Activated naive CD4-positive, alpha-beta T cell treated with anti-CD3 and anti-CD28 coated beads, Interleukin-2, amount 50 U/mL, for 24 hours (primary cell): ENCODE data around the gene ARSJ.
A peak's percentile ranks its signal among the peaks of the same experiment; 100 is the strongest.

Experiments used
- H3K27ac Mint-ChIP-seq: one replicate; pipeline ENCODE4 v1.8.0; 2021; ENCODE audit warnings: mild to moderate bottlenecking, mixed read lengths
- H3K27me3 Mint-ChIP-seq: one replicate; pipeline ENCODE4 v1.8.0; 2021; ENCODE audit warnings: mixed read lengths
- H3K36me3 Mint-ChIP-seq: one replicate; pipeline ENCODE4 v1.8.0; 2021; ENCODE audit warnings: mixed read lengths
- H3K4me1 Mint-ChIP-seq: one replicate; pipeline ENCODE4 v1.8.0; 2021; ENCODE audit warnings: mixed read lengths
- H3K4me3 Mint-ChIP-seq: one replicate; pipeline ENCODE4 v1.8.0; 2021; ENCODE audit warnings: mild to moderate bottlenecking, mixed read lengths
- H3K9me3 Mint-ChIP-seq: one replicate; pipeline ENCODE4 v1.8.0; 2021; ENCODE audit warnings: mixed read lengths

The ARSJ gene

DNA sequence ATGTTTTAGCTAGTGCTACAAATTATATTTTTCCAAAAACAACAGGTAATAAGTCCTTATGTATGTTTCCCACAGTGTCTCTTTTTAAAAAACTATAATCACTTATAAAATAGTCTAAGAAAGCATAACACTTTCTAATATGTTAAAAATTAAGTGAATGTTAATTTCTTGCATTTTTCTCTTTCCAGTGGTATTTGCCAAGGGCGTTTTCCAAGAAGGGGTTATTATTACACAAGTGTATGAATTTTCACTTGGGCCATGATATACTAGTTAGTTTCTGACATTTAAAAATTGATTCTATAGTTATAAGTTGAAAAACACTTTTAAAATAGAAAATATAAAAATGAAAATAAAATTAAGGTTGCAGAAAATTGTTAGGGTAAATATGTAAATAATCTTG is 74.6 kb downstream of the ARSJ start:
- peaks cover 72% of the 10 kb centered on the region for H3K4me1 Mint-ChIP-seq
- peak overlapping the region; percentile 41 for H3K27ac Mint-ChIP-seq
- H3K27me3 Mint-ChIP-seq = no peaks in the 10 kb centered on the region
- H3K4me3 Mint-ChIP-seq = no peak overlapping the region
- H3K9me3 Mint-ChIP-seq = no peaks in the 10 kb centered on the region
- peaks cover 1% of the 10 kb centered on the region for H3K36me3 Mint-ChIP-seq

DNA sequence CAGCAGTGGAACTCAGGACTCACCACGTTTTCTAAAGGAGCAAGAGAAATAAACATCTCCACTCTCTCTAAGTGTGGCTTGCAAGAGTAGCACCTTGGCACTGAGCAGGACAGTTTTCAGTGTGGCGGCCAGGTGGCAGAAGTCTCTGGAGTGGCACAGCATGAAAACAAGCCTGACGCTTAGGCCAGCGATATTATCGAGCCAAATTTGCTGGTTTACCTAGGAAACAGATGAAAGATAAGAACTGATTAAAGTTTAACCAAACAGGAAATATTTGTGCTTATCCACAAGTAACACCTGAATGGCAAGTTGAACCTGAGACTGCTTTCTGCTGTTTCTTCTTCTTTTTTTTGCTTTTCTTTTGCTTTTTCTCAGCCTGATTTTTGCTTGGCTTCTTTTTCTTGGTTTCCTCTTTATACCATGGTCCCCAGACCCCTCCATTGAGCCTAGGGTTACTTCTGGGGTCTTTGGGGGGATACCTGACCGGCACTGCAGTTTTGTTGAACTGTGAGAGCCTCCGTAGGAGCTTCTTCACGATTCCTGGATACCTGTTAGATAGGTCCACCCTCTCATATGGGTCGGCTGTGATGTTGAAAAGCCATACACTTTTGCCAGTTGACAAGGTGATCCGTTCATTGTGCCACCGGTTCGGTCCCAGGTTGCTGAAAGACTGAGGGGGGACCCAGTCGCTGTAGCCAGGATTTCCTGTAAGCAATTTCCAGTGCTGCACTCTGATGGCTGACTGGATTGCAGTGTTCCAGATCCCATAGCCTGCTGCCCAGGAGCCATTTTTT is 77.3 kb downstream of the ARSJ start:
- H3K4me1 Mint-ChIP-seq = peaks cover 81% of the 10 kb centered on the region
- peak overlapping the region; percentile 75 for H3K4me3 Mint-ChIP-seq
- no peaks in the 10 kb centered on the region for H3K36me3 Mint-ChIP-seq
- H3K27ac Mint-ChIP-seq = peak overlapping the region; percentile 97
- peaks cover 4% of the 10 kb centered on the region for H3K9me3 Mint-ChIP-seq
- H3K27me3 Mint-ChIP-seq = no peaks in the 10 kb centered on the region

DNA sequence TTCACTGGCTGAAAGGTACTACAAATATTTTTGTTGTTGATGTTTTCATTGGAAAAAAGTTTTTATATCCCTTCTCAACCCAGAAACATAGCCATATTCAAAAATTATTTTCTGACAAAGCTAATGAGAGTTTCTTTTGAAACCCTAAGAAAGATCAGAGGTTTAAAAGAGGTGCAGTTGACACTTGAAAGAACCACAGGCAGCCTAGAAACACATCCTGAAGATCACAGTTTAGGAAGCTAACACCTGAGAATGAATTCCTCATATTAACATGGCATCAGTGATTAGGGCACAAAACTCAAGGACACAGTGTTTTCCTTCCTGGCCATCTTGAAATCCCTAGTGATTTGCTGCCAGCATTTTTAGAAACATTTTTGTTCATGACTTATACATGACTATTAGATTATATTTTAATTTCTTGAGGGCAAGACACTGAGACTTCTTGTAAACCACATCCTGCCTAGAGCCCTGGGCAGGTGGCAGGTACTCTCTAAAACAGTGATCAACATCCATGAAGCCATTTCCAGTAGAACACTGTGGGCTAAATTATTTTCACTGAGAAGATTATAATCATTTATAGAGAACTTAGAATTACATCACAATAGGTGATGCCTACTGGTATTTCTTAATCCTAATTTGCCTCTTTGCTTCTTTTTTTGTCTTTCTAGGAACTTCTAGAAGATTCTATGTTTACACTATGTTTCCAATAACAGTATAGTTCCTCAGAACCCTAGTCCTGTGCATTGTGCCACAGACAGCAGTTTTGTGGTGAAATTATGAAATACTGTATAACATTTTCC is 80.0 kb downstream of the ARSJ start:
- Mint-ChIP-seq H3K4me1 (peaks cover 66% of the 10 kb centered on the region), H3K9me3 (peaks cover 4% of the 10 kb centered on the region), H3K4me3 (no peak overlapping the region), H3K27me3 (no peaks in the 10 kb centered on the region), H3K36me3 (peaks cover 1% of the 10 kb centered on the region), H3K27ac (peak overlapping the region; percentile 92)

DNA sequence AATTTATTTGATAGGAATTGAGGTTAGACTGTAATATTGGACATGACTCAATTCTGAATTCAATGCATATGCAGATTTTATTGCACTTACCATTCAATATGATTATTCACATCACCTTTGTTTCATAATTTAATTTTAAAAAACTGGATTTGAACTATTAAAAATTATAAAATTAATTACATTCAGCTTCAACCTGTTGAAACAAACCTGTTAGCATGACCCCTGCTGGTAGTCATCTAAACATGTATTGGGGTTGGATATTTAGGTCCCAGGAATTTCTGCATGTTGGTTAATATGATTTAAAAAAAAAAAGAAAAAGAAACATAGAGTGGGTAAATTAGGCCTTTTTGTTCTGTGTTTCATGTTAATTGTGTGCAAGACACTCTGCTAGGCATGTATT is 85.9 kb downstream of the ARSJ start:
- H3K4me3 Mint-ChIP-seq = no peak overlapping the region

DNA sequence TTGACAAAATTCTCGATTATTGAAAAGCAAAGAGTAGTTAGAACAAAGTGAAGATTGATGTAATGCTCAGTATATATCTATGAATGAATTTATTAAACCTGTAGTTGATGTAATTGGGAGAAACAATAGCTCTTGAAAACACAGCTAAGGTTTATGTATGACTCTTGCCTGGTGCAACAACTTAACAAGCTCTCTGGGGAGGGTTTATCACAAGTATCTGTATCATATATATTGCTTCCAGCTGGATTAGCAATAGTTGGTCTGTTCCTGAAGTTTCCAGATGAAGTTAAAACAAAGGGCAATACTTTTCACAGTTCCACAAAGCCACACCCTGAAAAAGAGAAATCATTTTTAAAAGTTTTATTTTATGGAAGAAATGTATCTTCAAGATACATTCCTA is 91.4 kb downstream of the ARSJ start:
- Mint-ChIP-seq H3K9me3 (peaks cover 4% of the 10 kb centered on the region), H3K4me1 (peaks cover 14% of the 10 kb centered on the region), H3K27me3 (no peaks in the 10 kb centered on the region), H3K27ac (no peak overlapping the region), H3K4me3 (no peak overlapping the region), H3K36me3 (peaks cover 2% of the 10 kb centered on the region)

More for the DNA sequence above, 85.9 kb downstream of the ARSJ start:
- Mint-ChIP-seq H3K9me3 (peaks cover 8% of the 10 kb centered on the region), H3K36me3 (peaks cover 1% of the 10 kb centered on the region), H3K27me3 (no peaks in the 10 kb centered on the region), H3K27ac (no peak overlapping the region), H3K4me1 (peaks cover 33% of the 10 kb centered on the region)

DNA sequence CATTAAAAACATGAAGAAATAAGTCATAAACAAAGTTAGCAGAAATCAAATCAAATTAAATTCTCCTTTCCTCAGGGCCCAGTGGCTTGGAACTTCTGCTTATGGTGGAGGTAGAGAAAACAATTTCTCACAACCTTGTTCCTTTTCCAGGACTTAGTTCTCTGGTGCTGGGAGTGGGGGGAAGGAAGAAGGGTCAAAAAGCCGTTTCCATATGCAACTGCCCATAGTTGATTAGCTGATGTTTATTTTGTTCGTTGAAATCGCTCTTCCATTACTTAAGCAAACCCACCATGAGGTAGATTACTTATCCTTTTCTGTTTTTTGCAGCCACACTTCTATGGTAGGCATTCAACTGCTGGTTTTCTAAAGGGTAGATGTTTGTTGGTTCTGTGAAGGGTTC is 94.2 kb downstream of the ARSJ start:
- Mint-ChIP-seq H3K27me3 (no peaks in the 10 kb centered on the region), H3K36me3 (peaks cover 2% of the 10 kb centered on the region), H3K4me1 (peaks cover 17% of the 10 kb centered on the region), H3K9me3 (peaks cover 4% of the 10 kb centered on the region), H3K4me3 (no peak overlapping the region), H3K27ac (peak overlapping the region; percentile 1)

DNA sequence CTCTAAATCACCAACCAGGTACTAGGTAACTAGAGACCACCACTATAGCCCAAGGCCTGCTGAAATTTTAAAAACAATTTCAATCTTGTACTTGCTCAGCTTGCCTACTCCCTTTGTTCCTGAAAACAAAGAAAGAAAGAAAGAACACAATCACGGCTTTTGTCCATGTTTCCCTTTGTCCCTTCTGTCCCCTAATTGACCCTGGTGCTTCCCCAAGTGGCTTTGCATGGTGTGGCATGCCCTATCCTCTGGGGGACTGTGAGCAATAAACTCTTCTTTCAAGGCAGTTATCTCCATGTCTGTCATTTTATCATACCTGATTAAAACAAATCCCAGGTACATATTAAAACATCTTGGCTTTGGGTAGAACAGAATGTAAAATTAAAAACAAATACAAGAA is 94.8 kb downstream of the ARSJ start:
- peaks cover 2% of the 10 kb centered on the region for H3K36me3 Mint-ChIP-seq
- peaks cover 17% of the 10 kb centered on the region for H3K4me1 Mint-ChIP-seq
- H3K27me3 Mint-ChIP-seq = no peaks in the 10 kb centered on the region
- H3K4me3 Mint-ChIP-seq = no peak overlapping the region
- H3K9me3 Mint-ChIP-seq = peaks cover under 1% of the 10 kb centered on the region
- peak overlapping the region; percentile 86 for H3K27ac Mint-ChIP-seq

DNA sequence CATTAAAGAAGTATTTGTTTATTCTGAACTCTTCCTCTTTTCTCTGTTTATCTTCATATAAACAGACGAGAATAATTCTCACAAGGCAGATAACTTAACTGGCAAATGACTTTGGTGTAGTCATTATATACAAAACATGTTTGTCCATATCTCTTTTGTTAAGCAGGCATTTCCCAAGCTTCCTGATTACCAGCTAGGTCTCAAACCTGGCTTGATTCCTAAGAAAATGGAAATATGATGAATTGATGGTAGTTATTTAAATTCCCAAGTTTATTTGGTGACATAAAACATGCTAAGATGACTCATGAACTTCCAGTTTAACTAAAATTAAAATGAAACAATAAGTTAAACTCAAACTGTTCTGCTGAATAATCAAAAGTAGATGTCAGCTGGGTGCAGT is 96.8 kb downstream of the ARSJ start:
- Mint-ChIP-seq H3K27me3 (no peaks in the 10 kb centered on the region), H3K9me3 (no peaks in the 10 kb centered on the region), H3K36me3 (peaks cover 2% of the 10 kb centered on the region), H3K4me1 (peaks cover 28% of the 10 kb centered on the region), H3K4me3 (no peak overlapping the region), H3K27ac (no peak overlapping the region)

DNA sequence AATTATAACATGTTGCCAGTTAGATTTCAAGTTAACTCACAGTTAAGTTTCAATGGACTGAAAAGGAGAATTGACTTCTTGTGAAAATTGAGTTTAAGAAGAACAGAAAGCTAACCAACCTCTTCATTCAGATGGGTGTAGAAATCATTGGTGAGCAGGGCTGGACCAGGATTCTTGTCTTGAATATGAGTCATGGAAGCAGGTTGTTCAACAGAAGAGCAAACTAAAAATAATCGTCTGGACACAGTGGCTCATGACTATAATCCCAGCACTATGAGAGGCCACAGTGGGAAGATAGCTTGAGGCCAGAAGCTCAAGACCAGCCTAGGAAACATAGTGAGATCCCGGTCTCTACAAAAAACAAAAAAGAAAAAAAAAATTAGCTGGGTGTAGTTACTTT is 98.2 kb downstream of the ARSJ start:
- Mint-ChIP-seq H3K4me3 (no peak overlapping the region), H3K9me3 (no peaks in the 10 kb centered on the region), H3K4me1 (peaks cover 28% of the 10 kb centered on the region), H3K36me3 (peaks cover 2% of the 10 kb centered on the region), H3K27ac (no peak overlapping the region), H3K27me3 (no peaks in the 10 kb centered on the region)

DNA sequence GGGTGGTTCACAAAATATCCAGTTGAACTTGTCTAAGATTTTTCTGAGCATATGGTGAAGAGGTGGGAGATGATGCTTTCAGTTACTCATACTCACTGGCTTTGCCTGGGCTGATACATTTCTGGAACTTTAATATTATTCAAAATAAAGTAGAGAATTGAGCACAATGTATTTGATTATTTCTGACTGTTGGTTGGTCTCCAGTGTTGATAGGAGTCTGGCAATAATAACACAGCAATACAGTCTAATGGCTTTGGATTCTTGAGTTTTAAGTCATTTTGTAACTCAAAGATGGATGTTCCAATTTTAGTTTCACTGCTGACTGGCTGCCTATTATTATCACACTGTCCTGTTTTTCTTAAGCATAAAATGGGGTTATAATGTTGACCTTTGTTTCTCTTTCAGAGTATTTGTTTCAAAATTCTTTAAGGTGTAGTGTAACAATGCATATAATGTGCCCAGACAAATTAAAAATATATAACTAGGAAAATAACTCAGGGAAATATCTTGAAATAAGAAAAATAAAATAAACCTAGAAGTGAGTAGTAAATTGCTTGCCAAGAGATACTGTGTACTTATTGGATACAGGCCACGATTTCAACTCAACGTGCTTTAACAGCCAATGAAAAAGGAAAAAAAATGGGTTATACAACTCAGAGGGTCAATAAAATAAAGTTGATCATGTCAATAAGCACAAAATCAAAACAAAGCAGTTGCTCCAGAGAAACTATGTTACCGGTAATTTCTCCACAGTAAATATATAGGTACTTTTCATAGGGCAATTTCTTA is 99.0 kb downstream of the ARSJ start:
- H3K4me3 Mint-ChIP-seq = no peak overlapping the region
- peaks cover 2% of the 10 kb centered on the region for H3K36me3 Mint-ChIP-seq
- no peak overlapping the region for H3K27ac Mint-ChIP-seq
- H3K9me3 Mint-ChIP-seq = no peaks in the 10 kb centered on the region
- peaks cover 28% of the 10 kb centered on the region for H3K4me1 Mint-ChIP-seq
- no peaks in the 10 kb centered on the region for H3K27me3 Mint-ChIP-seq

DNA sequence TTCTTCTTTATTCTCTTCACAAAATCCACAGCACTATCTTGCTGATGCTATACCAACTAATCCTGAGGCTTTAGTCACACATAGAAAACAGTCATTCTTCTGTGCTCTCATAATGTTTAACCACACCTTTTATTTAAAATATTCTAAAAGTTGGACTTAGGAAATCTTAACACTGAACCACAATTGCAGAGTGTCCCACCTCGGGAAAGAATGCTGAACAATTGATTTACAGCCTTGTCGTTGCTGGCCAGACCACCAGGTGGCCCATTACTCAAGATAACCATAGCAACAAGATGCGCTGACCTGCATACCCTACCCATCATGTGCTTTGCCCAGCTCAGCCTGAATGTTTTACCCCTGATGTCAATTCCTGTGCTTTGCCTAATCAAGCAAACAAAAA is 100.8 kb downstream of the ARSJ start:
- H3K4me3 Mint-ChIP-seq = no peak overlapping the region
- no peak overlapping the region for H3K27ac Mint-ChIP-seq
- no peaks in the 10 kb centered on the region for H3K27me3 Mint-ChIP-seq
- H3K36me3 Mint-ChIP-seq = no peaks in the 10 kb centered on the region
- H3K4me1 Mint-ChIP-seq = peaks cover 37% of the 10 kb centered on the region
- no peaks in the 10 kb centered on the region for H3K9me3 Mint-ChIP-seq

DNA sequence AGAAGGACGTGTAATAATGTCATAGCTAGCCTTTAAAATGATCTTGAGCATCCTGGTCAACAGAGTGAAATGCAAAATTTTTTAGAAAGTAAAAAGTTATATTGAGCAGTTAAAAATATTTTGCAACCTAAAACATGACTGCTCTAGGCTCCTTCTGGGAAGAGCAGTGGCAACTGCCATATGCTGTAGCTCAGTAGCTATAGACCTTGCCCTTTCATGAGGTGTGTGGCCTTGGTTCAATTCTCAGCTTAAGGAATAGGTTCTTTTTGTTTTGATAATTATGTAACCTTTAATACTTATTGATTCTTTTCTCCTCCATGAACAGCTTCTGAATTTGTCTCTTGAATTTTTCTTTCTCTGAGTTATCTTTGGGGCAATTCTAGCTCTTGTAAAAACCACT is 105.0 kb downstream of the ARSJ start:
- H3K9me3 Mint-ChIP-seq = peaks cover 8% of the 10 kb centered on the region
- H3K4me1 Mint-ChIP-seq = peaks cover 45% of the 10 kb centered on the region
- H3K27me3 Mint-ChIP-seq = no peaks in the 10 kb centered on the region
- peaks cover 8% of the 10 kb centered on the region for H3K36me3 Mint-ChIP-seq
- H3K4me3 Mint-ChIP-seq = no peak overlapping the region
- no peak overlapping the region for H3K27ac Mint-ChIP-seq

DNA sequence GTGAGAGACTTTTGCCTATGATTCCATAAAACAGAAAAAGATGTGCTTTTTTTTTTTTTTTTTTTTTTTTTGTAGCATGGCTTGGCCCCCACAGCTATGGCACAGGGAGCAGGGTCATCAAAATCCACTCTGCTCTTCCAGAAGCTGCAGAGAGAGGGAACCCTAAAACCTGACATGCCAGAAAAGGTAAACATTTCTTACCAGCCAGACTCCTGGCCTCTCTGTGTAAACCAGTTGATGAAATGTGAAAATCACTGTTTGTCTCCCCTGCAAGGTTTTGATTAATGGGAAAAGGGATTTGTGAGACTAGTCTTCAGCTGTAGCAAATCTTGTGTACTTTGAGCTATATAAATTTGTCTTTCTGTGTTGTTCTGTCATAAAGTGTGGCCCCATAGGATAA is 105.9 kb downstream of the ARSJ start:
- Mint-ChIP-seq H3K27ac (no peak overlapping the region), H3K27me3 (no peaks in the 10 kb centered on the region)

DNA sequence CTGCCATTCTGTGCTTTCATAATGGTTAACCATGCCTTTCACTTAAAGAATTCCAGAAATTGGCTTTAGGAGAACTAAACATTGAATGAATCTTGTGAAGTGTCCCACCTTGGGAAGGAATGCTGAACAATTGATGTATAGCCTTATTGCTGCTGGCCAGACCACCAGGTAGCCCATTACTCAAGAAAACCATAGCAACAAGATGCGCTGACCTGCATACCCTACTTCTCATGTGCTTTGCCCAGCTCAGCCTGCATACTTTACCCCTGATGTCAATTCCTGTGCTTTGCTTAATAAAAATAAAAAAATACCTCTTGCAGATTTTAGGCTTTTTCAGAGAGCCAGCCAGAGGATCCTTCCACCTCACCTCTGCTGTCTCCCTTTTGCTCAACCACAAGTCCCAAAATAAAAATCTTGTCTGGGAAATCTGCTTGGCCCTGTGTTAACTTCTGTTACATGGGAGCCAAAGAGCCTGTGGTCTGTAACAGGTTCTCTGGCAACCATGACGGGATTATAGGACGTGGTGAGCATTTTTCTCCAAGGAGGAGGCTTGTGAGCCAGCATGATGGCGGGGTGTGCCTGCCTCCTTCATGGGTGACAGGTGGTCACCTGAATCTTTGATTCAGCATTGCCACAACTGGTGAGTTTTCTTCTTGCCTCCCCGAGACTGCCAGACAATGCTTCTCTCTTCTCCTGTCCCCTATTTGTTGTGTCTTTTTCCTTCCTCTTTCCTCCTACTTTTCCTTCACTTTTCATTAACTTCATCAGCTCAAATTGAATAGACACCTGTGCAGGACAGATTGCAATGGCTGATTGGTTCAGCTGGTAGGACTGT is 106.8 kb downstream of the ARSJ start:
- Mint-ChIP-seq H3K9me3 (peaks cover 8% of the 10 kb centered on the region), H3K4me1 (peaks cover 38% of the 10 kb centered on the region), H3K27ac (no peak overlapping the region), H3K27me3 (no peaks in the 10 kb centered on the region), H3K36me3 (peaks cover 8% of the 10 kb centered on the region), H3K4me3 (no peak overlapping the region)

More for the DNA sequence above, 105.9 kb downstream of the ARSJ start:
- Mint-ChIP-seq H3K4me3 (no peak overlapping the region), H3K9me3 (peaks cover 8% of the 10 kb centered on the region), H3K4me1 (peaks cover 41% of the 10 kb centered on the region), H3K36me3 (peaks cover 8% of the 10 kb centered on the region)

DNA sequence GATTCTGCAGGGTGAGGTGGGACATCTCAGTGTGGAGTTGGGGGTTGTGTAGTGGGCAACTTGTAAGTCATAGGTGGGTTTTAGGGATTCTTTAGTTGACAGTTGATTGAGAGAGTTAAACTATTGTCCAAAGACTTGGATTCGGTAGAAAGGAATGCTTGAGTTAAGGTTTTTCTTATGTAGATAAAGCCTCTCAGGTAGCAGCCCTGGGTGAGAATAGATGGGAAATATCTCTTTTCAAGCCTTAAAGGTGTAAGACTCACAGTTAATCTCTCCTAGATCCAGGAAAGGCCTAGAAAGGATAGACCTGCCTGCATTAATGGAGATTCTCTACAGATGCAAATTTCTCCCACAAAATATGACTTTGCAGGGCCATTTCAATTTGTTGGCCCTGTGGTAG is 108.4 kb downstream of the ARSJ start:
- H3K4me3 Mint-ChIP-seq = no peak overlapping the region
- H3K27ac Mint-ChIP-seq = peak overlapping the region; percentile 66
- no peaks in the 10 kb centered on the region for H3K27me3 Mint-ChIP-seq
- peaks cover 38% of the 10 kb centered on the region for H3K4me1 Mint-ChIP-seq
- H3K36me3 Mint-ChIP-seq = peaks cover 8% of the 10 kb centered on the region
- peaks cover 8% of the 10 kb centered on the region for H3K9me3 Mint-ChIP-seq
